Stimulated activated CD4-positive, alpha-beta T cell treated with anti-CD3 and anti-CD28 coated beads, Interleukin-12 subunit alpha, Interleukin-12 subunit beta, amount 100 ng/mL, for 4 hours (primary cell): ENCODE measurements around the gene TTC27.

Experiments used
- DNase-seq: peaks from one replicate; pipeline ENCODE4 v3.0.0-alpha.2; 2020

TTC27 gene

GRCh38 chr2:32671885-32672533 is 44.2 kb downstream of the TTC27 start:
- no peak for DNase-seq

DNA sequence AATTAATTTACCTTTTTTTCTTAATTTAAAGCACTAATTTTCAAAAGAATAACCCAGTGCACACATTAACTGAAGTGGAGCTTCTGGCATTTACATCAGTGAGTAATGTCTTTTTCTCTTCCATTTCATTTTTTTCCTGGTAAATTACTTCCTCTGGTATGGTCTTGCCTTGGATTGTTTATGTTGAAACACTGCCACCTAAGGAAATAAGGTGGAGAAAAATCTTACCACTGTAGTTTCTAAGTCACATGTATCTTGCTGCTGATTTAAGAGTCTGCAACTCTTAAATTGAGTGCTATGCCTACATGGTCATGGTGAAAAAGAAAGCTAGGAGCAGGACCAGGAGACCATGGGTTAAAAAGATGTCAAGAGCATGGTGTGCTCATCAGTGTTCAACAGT is 51.0 kb downstream of the TTC27 start:
- DNase-seq: no peak

DNA sequence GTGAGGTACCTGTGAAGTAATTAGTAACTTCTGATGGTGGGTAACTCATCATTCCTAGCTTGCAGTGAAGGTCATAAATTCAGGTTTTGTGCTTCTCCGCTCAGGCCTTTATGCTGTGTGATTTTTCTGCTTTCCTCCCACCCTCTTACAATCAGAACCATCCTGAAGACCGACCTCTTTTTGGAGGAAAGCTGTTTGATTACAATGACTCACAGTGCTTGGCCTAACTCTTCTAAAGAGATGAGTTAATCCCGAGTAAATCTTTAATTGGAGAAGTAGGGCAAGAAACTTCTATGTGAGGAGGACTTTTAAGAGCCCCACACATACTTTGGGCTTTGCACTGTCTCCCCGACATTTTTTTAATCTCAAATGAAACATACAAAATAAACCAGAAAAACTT is 53.1 kb downstream of the TTC27 start:
- DNase-seq: no peak

DNA sequence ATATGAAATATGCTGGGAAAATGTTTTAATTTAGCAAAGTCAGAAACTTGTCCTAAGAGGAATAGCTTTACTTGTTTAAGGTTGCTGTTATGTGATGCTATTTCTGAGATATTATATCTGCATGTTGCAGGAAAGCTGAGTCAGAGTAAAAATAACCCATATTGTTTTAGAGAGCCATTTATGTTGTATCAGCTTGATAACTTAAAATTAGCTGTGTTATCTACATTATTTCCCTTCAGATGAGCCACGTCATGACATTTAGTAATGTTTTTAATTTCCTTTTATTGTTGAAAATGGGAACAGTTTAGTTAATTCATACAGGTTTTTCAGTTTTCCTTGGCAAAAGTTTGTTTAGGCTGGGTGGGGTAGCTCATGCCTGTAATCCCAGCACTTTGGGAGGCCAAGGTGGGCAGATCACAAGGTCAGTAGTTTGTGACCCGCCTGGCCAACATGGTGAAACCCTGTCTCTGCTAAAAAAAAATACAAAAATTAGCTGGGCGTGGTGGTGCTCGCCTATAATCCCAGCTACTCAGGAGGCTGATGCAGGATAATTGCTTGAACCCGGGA is 55.8 kb downstream of the TTC27 start:
- DNase-seq: no peak

DNA sequence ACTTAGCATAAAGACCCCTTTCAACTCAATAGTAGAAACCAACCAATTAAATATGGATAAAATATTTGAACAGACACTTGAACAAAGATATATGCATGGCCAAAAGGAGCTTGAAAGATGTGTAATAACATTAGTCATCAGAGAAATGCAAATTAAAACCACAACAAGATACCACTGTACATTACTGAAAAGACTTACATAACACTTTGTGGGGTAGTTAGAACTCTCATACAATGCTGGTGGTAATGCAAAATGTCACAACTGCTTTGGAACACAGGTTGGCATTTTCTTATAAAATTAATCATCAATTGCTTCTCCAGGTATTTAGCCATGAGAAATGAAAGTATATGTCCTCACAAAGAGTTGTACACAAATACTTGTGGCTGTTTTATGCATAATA is 60.7 kb downstream of the TTC27 start:
- no peak for DNase-seq

DNA sequence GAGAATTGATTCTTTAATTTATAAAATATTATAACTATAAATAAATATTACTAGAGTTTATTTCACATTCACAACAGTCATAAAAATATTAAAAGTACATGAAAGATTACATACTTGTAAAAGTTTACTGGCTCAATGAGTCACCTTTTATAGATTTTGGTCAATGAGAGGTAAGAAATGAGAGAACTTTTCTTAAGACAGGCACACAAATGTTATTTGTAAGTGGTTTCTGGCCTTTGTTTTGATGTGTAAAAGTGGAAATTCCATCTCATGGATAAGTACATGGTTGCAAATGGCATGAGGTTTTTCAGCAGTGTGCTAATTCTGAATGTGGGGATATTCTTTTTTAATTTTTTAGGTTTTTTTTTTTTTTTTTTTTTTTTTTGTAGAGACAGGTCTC is 63.8 kb downstream of the TTC27 start:
- DNase-seq: no peak

GRCh38 chr2:32696439-32696838 is 68.6 kb downstream of the TTC27 start:
- DNase-seq: no peak

DNA sequence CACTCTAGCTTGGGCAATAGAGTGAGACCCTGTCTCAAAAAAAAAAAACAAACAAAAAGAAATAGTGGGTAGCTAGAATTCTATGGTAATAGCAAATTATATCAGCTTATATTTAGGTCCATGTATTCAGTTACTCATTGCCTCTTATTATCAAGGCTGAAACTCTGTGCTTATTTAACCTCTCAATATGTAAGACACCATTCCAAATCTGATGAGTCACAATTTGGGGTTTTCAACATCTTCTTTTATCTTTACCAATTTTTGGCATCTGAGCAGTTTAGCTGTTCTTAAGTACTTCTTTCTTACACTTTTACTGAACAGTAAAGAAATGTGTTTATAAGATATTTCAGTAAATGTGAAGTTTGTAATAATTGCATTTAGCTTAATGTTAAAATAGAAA is 69.3 kb downstream of the TTC27 start:
- DNase-seq: no peak

- no peak for DNase-seq
Observed at GRCh38 chr2:32699151-32699550, 71.3 kb downstream of the TTC27 start.

- no peak for DNase-seq
Observed at GRCh38 chr2:32701806-32702205, 74.0 kb downstream of the TTC27 start.

DNA sequence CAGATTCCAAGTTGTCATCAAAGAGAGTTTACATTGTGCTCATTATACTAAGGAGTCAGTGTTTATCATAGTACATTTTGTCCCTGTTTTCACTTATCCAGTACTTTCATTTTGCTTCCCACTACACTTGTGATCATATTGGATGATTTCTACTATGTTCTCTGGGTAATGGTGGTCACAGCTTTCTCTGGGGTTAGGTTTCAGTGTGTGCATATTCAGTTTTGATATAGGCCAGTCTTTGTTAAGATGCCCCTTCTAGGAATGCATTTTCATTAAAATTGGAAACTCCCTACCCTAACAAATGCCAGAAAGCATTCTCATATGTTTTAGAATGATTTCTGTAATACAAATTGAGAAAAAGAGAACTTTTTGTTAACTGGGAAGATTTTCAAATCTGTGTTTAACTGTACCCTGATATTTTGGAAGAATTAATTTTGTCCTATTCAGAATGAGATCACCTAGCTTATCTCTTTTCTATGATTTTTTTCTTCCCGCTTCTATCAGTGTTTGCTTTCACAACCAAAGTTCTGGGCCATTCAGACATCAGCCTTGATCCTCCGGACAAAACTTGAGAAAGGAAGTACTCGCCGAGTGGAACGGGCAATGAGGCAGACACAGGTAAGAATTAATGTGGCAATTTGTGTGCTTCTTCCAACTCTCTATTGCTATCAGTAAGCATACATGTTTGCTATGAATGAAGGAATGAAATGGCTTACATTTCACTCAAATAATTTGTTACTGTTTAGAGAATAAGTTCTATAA is 74.6 kb downstream of the TTC27 start:
- no peak for DNase-seq

GRCh38 chr2:32706815-32707579 is 79.1 kb downstream of the TTC27 start:
- DNase-seq: no peak

GRCh38 chr2:32711219-32711618 is 83.4 kb downstream of the TTC27 start:
- DNase-seq: no peak

DNA sequence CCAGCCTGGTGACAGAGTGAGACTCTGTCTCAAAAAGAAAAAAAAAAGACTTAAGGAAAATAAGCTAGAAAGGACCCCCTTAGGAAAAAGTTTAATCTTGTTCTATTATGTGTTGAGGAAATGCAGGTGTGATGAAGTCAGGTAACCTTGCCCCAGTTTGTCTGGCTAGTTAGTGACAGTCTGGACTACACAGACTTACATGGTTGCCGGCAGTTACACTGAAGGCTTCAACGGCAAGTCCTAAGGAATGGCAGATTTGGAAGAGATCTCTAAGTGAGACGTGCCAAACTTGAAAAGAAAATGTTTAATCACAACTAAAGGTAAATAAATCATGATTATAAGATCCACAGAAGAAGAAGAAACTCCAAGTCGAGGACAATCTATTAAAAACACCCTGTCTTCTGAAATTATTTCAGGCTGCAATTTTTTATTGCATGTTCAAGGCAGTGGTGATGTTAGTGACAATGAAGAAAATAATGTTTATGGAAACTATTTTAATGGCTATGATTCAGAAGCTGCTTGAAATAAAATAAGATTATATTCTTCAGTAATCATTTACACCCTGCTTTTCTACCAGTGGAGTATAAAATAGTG is 84.2 kb downstream of the TTC27 start:
- no peak for DNase-seq

DNA sequence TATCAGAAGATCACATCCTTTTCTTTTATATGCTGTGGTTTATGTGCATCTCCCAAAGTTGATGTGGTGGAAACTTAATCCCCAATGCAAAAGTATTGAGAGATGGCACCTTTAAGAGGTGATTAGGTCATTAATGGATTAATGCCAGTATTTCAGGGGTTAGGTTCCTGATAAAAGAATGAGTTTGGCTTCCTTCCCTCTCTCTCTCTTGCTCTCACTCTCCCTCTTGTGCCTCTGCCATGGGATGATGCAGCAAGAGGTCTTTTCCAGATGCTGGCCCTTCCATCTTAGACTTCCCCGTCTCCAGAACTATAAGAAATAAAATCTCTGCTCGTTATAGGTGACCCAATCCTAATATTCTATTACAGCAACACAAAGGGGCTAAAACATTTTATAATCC is 85.0 kb downstream of the TTC27 start:
- DNase-seq: no peak

DNA sequence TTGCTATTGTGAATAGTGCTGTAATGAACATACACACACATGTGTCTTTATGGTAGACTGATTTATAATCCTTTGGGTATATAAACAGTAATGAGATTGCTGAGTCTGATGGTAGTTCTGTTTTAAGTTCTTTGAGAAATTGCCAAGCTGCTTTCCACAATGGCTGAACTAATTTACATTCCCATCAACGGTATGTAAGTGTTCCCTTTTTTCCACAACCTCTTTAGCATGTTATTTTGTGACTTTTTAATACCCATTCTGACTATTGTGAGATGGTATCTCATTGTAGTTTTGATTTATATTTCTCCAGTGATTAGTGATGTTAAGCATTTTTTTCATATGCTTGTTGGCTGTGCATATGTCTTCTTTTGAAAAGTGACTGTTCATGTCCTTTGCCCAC is 86.7 kb downstream of the TTC27 start:
- no peak for DNase-seq

DNA sequence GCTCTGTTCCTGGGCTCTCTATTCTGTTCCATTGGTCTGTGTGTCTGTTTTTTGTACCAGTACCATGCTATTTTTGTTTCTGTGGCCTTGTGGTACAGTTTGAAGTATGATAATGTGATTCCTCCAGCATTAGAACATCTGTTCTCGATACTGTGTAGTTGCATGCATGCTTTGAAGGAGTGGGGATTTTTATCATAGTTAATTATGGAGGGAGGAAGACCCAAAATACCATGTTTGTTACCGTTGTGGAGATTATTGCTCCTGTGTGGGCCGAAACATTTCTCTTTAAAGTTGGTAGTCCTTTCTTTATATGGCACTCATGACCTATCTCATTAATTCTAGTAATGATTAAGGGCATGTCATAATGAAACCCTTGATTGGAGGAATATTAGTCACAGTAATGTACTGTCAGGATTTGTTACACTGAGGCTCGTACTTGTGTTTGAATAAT is 87.6 kb downstream of the TTC27 start:
- DNase-seq: no peak

DNA sequence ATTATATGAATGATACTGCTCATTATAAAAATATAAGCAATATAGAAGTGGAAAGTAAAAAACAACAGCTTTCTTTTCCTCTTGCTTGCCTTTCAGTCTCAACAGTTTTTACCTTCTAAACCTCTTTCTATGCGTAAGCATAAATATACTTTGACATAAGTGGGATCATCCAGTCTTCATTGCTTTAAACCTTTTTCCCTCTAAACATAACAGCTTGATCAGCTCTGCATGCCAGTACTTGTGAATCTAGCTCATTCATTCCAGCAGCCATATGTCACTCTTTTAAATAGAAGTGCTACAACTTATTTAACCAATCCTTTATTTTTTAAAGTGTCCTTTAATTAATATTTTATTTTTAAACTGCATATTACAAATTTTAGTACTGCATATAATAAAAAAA is 88.1 kb downstream of the TTC27 start:
- DNase-seq: no peak

DNA sequence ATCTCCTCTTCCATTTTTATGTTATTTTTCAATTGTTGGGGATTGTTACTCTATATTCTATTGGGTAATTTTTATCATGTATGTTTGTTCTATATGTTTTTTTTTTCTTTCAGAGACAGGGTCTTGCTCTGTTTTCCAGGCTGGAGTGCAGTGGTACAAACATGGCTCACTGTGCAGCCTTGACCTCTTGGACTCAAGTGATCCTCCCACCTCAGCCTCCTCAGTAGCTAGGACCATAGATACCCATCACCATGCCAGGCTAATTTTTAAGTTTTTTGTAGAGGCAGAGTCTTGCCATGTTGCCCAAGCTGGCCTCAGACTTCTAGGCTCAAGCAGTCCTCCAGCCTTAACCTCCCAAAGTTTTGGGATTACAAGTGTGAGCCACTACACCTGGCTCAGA is 88.7 kb downstream of the TTC27 start:
- DNase-seq: no peak

- no peak for DNase-seq
Observed at GRCh38 chr2:32718752-32719151, 90.9 kb downstream of the TTC27 start.

DNA sequence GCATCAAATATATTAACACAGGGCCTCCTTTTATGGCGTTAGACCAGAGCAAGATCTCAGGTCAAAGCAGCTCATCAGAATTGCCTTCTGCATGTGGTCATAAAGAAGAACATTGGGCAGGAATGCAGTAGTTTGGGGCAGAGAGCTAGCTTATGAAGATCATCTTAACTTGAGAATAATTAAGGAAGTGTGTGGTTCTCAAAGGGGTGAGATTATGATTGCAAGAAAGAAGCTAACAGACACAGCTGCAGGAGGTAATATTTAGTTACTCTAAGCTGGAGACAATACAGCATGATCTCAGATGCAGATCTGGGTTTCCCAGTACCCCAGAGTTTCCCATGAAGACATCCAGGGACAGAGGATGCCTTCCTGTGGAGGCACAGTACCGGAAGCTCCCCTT is 91.6 kb downstream of the TTC27 start:
- DNase-seq: no peak

- DNase-seq: no peak
Observed at GRCh38 chr2:32719933-32720716, 92.3 kb downstream of the TTC27 start.
